SH-SY5Y (cell line): ENCODE results near the gene MET.

Experiments
- GATA2 ChIP-seq: IDR thresholded peaks from 2 replicates; pipeline ENCODE4 v1.6.1; 2011; ENCODE audit warnings: mild to moderate bottlenecking, low read depth, low read length
- GATA3 ChIP-seq: IDR thresholded peaks from 2 replicates; pipeline ENCODE4 v1.6.1; 2011; ENCODE audit warnings: low read depth, mild to moderate bottlenecking, low read length, moderate library complexity

- TF ChIP-seq GATA3 (no peak), GATA2 (no peak)
These were observed 26.4 kb downstream of the MET start for GRCh38 chr7:116698396-116698795.
